ENCODE results near the gene ZNF155.

ZNF155 gene

GRCh38 chr19:44042147-44042546 lies 58.2 kb downstream of the ZNF155 start:
- no peak for TF ChIP-seq CTCF (IDR thresholded peaks at IDR 0.05; ENCODE audit: low read depth, low read length)
- Histone ChIP-seq H3K9me3 (no peaks in the 10 kb centered on the region), H3K27me3 (peaks cover 27% of the 10 kb centered on the region), H3K4me1 (no peaks in the 10 kb centered on the region), H3K4me3 (ENCODE audit: low read depth, low read length) (no peak overlapping the region), H3K36me3 (no peaks in the 10 kb centered on the region)
- no peak for DNase-seq

All from BE2C (cell line).